Esophagus muscularis mucosa (tissue), 3 donors: ENCODE data around the gene GPR17.

Experiments
- CTCF ChIP-seq, 3 experiments: fragments of 200-600 bp in 2 of 3; fragments of 450-650 bp in 1 of 3; sonication (generic) in 2 of 3; IDR thresholded peaks; one replicate each; pipeline ENCODE4 v1.5.1; 2017 to 2019; ENCODE audit warnings: antibody characterized with exemption in 3 of 3, mild to moderate bottlenecking in 2 of 3, moderate library complexity in 1 of 3
- POLR2A ChIP-seq: fragments of 450-650 bp; IDR thresholded peaks from one replicate; pipeline ENCODE4 v1.6.1; 2017; ENCODE audit warnings: antibody characterized with exemption, moderate library complexity, mild to moderate bottlenecking, low read depth

- TF ChIP-seq CTCF (IDR thresholded peaks at IDR 0.05) (no peak), POLR2A (no peak)
These were observed 37.8 kb downstream of the GPR17 start for GRCh38 chr2:127683757-127684156.
